Neuron (in vitro differentiated cells): ENCODE measurements around the gene THSD4.

Experiments
- H2AFZ ChIP-seq: one replicate; pipeline ENCODE4 v1.6.1; 2013; ENCODE audit warnings: low read depth, mild to moderate bottlenecking, inconsistent platforms, low read length, moderate library complexity
- H3K27me3 ChIP-seq: one replicate; pipeline ENCODE4 v1.6.1; 2013; ENCODE audit warnings: low read length; ENCODE audit not compliant: insufficient read depth
- H3K36me3 ChIP-seq: one replicate; pipeline ENCODE4 v1.6.1; 2013; ENCODE audit warnings: low read length; ENCODE audit not compliant: insufficient read depth
- H3K4me1 ChIP-seq: one replicate; pipeline ENCODE4 v1.6.1; 2013; ENCODE audit warnings: low read length; ENCODE audit not compliant: insufficient read depth
- H3K4me3 ChIP-seq: 2 replicates; pipeline ENCODE4 v1.5.1; 2013; ENCODE audit warnings: mild to moderate bottlenecking, low read length, moderate library complexity
- H3K9me3 ChIP-seq: one replicate; pipeline ENCODE4 v1.6.1; 2013; ENCODE audit warnings: low read length

The THSD4 gene

DNA sequence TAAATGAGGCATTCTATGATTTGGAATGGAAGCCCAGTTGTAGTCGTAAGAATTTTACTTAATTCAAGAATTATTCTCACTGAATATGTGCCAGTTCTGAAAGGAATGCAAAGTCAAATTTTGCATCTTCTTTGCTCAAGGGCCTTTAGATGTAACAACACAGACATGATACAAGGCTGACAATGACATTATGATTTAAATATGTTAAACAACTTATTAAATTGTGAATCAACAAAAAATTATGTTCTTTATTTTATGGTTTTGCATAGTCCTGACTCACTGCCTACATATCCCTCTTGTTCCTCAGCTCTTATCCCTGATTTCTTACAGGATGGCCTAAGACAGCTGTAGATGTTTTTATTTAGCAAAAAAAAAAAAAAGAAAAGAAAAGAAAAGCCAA, 524.2 kb downstream of the THSD4 start:
- Histone ChIP-seq H3K4me3 (no peak overlapping the region), H3K9me3 (no peaks in the 10 kb centered on the region), H2AFZ (no peak overlapping the region), H3K4me1 (peaks cover 11% of the 10 kb centered on the region), H3K27me3 (no peaks in the 10 kb centered on the region), H3K36me3 (no peaks in the 10 kb centered on the region)

DNA sequence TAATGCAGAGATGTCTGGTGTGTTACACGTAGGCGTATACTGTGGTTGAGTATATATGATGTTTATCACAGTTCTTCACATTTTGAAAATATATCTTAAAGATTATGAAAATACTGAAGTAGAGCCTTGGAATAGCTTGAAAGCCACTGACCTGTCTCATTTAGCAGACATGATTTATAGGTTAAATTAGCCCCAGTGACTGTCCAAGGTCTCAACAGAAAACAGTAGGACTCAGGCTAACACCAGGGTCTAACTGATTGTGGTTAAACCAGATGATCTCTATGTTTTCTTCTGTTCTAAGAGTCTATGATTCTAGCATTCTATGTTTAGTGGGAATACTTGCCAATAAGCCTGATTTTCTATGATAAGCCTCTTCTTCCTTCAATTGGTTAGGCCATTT, 528.6 kb downstream of the THSD4 start:
- H3K27me3 ChIP-seq: no peaks in the 10 kb centered on the region
- H3K9me3 ChIP-seq: no peaks in the 10 kb centered on the region
- H3K36me3 ChIP-seq: no peaks in the 10 kb centered on the region
- no peak overlapping the region for H3K4me3 ChIP-seq
- H2AFZ ChIP-seq: no peak overlapping the region
- H3K4me1 ChIP-seq: no peaks in the 10 kb centered on the region

- Histone ChIP-seq H3K36me3 (no peaks in the 10 kb centered on the region), H3K4me3 (no peak overlapping the region), H3K27me3 (no peaks in the 10 kb centered on the region), H2AFZ (no peak overlapping the region), H3K9me3 (no peaks in the 10 kb centered on the region), H3K4me1 (no peaks in the 10 kb centered on the region)
Measured at GRCh38 chr15:71646767-71647486, 531.7 kb downstream of the THSD4 start.

- Histone ChIP-seq H3K9me3 (no peaks in the 10 kb centered on the region), H3K27me3 (no peaks in the 10 kb centered on the region), H3K4me1 (no peaks in the 10 kb centered on the region), H3K4me3 (no peak overlapping the region), H3K36me3 (no peaks in the 10 kb centered on the region), H2AFZ (no peak overlapping the region)
Measured at GRCh38 chr15:71647487-71647808, 532.2 kb downstream of the THSD4 start.

DNA sequence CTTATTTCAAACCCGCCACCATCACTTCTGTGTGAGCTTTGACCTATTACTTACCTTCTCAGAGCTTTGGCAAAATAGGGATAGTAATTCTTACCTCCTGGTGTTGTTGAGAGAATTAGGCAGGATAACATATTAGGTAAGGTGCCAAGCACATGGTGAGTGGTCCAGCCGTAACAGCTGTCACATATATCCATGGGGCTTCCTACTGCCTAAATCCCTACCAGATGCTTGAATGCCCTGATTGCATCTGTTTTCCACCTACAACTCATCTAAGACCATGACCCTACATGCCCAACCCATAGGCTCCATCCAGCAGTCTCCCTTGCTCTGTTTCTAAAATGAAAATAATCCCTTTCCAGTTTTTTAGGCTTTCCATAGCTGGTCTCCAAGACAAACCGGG, 532.8 kb downstream of the THSD4 start:
- Histone ChIP-seq H3K4me3 (no peak overlapping the region), H3K4me1 (no peaks in the 10 kb centered on the region), H3K27me3 (no peaks in the 10 kb centered on the region), H3K9me3 (no peaks in the 10 kb centered on the region), H2AFZ (no peak overlapping the region), H3K36me3 (no peaks in the 10 kb centered on the region)

DNA sequence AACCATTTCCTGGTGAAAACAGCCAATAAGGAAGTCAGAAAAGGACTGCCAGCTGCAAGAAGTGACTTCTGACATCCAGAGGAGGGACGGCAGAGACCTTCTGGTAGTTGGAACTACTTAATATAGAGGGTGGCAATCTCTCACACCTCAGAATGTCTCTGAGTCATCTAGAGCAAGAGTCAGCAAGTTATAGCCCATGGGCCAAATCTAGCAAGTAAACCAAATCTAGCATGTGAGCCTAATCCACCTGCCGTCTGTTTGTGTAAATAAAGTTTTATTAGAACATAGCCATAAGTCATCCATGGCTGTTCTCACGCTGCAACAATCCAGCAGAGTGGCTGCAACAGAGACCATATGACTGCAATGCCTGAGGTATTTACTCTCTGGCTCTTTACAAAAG, 534.6 kb downstream of the THSD4 start:
- no peaks in the 10 kb centered on the region for H3K4me1 ChIP-seq
- no peak overlapping the region for H3K4me3 ChIP-seq
- no peaks in the 10 kb centered on the region for H3K9me3 ChIP-seq
- no peak overlapping the region for H2AFZ ChIP-seq
- H3K27me3 ChIP-seq: no peaks in the 10 kb centered on the region
- no peaks in the 10 kb centered on the region for H3K36me3 ChIP-seq

- no peak overlapping the region for H3K4me3 ChIP-seq
- no peaks in the 10 kb centered on the region for H3K36me3 ChIP-seq
- H3K9me3 ChIP-seq: no peaks in the 10 kb centered on the region
- H2AFZ ChIP-seq: no peak overlapping the region
- no peaks in the 10 kb centered on the region for H3K27me3 ChIP-seq
- no peaks in the 10 kb centered on the region for H3K4me1 ChIP-seq
Measured at GRCh38 chr15:71650603-71651002, 535.3 kb downstream of the THSD4 start.

DNA sequence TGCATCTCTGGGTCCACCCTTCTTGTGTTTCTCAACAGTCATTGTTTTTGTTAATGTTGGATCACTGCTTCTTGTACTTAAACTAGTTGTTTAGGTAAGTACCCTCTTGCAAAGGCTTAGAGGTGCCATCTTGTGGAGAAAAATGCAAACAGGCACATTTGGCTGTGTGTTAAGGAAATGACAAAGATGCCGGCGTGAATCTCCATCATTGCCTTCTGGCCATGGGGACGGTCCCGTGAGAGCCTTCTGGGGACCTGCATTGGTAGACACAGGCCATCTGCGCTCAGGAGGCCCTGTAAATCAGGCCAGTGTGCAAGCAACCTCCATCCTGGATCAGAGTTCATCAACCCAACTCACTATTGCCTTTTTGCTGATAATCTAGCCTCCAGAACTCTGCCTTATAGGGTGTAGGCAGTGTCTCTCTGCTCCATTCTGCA, 536.5 kb downstream of the THSD4 start:
- no peaks in the 10 kb centered on the region for H3K27me3 ChIP-seq
- no peak overlapping the region for H3K4me3 ChIP-seq
- peak overlapping the region; percentile 27 for H2AFZ ChIP-seq
- H3K4me1 ChIP-seq: no peaks in the 10 kb centered on the region
- H3K36me3 ChIP-seq: no peaks in the 10 kb centered on the region
- H3K9me3 ChIP-seq: no peaks in the 10 kb centered on the region

- Histone ChIP-seq H3K9me3 (no peaks in the 10 kb centered on the region), H3K4me3 (no peak overlapping the region), H3K27me3 (no peaks in the 10 kb centered on the region), H3K36me3 (no peaks in the 10 kb centered on the region), H2AFZ (no peak overlapping the region), H3K4me1 (no peaks in the 10 kb centered on the region)
Measured at GRCh38 chr15:71654042-71654719, 538.9 kb downstream of the THSD4 start.

GRCh38 chr15:71654720-71655174, 539.5 kb downstream of the THSD4 start:
- Histone ChIP-seq H3K4me3 (no peak overlapping the region), H2AFZ (no peak overlapping the region), H3K27me3 (no peaks in the 10 kb centered on the region), H3K36me3 (no peaks in the 10 kb centered on the region), H3K9me3 (no peaks in the 10 kb centered on the region), H3K4me1 (no peaks in the 10 kb centered on the region)

DNA sequence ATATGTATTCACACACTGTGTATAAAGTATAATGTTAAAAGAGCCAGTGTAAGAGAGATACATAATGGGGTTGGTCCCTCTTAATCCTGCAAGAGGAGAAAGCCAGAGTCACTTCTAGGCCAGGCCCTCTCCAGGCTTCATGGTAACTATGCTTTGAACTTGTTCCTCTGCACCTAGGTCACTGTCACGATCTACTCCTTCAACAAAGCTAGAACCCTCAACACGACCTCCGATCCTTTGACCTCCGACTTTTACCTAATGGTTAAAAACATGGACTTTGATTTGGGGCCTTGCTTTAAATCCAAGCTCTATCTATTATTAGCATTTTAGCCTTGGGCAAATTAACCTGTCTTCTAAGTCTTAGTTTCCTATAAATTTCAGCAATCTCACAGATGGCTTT, 541.2 kb downstream of the THSD4 start:
- no peaks in the 10 kb centered on the region for H3K36me3 ChIP-seq
- no peaks in the 10 kb centered on the region for H3K4me1 ChIP-seq
- no peaks in the 10 kb centered on the region for H3K9me3 ChIP-seq
- H2AFZ ChIP-seq: no peak overlapping the region
- no peaks in the 10 kb centered on the region for H3K27me3 ChIP-seq
- no peak overlapping the region for H3K4me3 ChIP-seq

GRCh38 chr15:71657141-71657540, 541.9 kb downstream of the THSD4 start:
- Histone ChIP-seq H3K4me1 (no peaks in the 10 kb centered on the region), H3K4me3 (no peak overlapping the region), H3K27me3 (no peaks in the 10 kb centered on the region), H2AFZ (no peak overlapping the region), H3K36me3 (no peaks in the 10 kb centered on the region), H3K9me3 (no peaks in the 10 kb centered on the region)

DNA sequence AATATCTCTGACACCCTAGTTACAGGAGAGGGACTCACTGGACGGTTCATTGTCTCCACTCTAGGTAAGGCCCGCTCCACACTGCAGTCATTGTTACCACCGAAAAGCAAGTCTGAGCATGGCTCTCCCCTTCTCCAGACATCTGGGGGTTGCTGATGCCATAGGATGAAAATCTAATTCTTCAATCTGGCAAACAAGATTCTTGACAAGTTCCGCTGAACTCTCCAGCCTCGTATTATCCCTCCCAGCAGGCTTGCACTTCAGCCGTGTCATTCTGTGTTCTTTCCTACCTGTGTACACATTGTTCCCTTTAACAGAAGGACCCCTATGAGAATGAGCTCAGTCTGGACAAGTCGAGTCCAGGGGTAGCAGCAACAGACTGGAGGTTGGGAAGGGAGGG, 542.8 kb downstream of the THSD4 start:
- Histone ChIP-seq H3K9me3 (no peaks in the 10 kb centered on the region), H2AFZ (no peak overlapping the region), H3K27me3 (no peaks in the 10 kb centered on the region), H3K4me3 (no peak overlapping the region), H3K36me3 (no peaks in the 10 kb centered on the region), H3K4me1 (no peaks in the 10 kb centered on the region)
